ENCODE data around the gene MAST4. TPM values are rescaled to one million over a fixed set of nuclear protein-coding genes. Genes with fewer than 3 reads are reported as not detected.

MAST4 gene
- total and polyA plus RNA-seq, 2 of the 13 experiments (the other 11 are each of a cell fraction or from before 2014, with no cell fraction given): 3.4 to 3.7 TPM

GRCh38 chr5:66603164-66603563, 7.0 kb downstream of the MAST4 start (continued):
- TF ChIP-seq FLYWCH1 (CRISPR knock-in tag; IDR thresholded peaks at IDR 0.05): no peak
- TF ChIP-seq, protein P1, sequence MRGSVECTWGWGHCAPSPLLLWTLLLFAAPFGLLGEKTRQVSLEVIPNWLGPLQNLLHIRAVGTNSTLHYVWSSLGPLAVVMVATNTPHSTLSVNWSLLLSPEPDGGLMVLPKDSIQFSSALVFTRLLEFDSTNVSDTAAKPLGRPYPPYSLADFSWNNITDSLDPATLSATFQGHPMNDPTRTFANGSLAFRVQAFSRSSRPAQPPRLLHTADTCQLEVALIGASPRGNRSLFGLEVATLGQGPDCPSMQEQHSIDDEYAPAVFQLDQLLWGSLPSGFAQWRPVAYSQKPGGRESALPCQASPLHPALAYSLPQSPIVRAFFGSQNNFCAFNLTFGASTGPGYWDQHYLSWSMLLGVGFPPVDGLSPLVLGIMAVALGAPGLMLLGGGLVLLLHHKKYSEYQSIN (CRISPR knock-in tag; IDR thresholded peaks at IDR 0.05; ENCODE audit: borderline replicate concordance): no peak
- no peak for TF ChIP-seq BRCA1 (CRISPR knock-in tag; IDR thresholded peaks at IDR 0.05)
- TF ChIP-seq NCOA5 (CRISPR knock-in tag; IDR thresholded peaks at IDR 0.05): no peak
- TF ChIP-seq MTA3 (CRISPR knock-in tag; IDR thresholded peaks at IDR 0.05): no peak
- TF ChIP-seq, protein P2, sequence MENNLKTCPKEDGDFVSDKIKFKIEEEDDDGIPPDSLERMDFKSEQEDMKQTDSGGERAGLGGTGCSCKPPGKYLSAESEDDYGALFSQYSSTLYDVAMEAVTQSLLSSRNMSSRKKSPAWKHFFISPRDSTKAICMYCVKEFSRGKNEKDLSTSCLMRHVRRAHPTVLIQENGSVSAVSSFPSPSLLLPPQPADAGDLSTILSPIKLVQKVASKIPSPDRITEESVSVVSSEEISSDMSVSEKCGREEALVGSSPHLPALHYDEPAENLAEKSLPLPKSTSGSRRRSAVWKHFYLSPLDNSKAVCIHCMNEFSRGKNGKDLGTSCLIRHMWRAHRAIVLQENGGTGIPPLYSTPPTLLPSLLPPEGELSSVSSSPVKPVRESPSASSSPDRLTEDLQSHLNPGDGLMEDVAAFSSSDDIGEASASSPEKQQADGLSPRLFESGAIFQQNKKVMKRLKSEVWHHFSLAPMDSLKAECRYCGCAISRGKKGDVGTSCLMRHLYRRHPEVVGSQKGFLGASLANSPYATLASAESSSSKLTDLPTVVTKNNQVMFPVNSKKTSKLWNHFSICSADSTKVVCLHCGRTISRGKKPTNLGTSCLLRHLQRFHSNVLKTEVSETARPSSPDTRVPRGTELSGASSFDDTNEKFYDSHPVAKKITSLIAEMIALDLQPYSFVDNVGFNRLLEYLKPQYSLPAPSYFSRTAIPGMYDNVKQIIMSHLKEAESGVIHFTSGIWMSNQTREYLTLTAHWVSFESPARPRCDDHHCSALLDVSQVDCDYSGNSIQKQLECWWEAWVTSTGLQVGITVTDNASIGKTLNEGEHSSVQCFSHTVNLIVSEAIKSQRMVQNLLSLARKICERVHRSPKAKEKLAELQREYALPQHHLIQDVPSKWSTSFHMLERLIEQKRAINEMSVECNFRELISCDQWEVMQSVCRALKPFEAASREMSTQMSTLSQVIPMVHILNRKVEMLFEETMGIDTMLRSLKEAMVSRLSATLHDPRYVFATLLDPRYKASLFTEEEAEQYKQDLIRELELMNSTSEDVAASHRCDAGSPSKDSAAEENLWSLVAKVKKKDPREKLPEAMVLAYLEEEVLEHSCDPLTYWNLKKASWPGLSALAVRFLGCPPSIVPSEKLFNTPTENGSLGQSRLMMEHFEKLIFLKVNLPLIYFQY (CRISPR knock-in tag; IDR thresholded peaks at IDR 0.05; ENCODE audit: borderline replicate concordance): no peak

DNA sequence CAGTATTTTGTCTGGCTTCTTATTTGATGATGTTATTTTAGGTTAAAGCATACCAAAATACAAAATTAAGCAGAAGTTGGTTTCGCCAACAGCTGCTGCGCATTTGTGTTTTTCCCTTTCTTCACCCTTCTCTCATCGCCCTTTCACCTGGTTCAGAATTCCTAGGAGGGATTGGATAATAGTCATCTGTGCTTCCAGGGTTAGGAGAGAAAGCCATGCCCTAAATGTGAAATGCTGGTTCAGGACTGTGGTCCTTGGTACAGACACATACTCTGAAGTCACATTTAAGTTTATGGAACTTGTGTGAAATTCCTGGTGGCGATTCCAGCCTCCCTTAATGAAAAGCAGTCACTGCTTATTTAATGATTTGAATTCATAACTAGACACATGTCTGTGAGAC, 7.7 kb downstream of the MAST4 start:
- in situ Hi-C loops (cut with HindIII; ENCODE audit: extremely low pct_ligation_motif_present, low pct_unique_long_range_greater_than_20kb): no loop called here
- no TSS peak for BruUV-seq (replicated peaks)

More for the DNA sequence above, 7.7 kb downstream of the MAST4 start:
- H4K20me1 ChIP-seq (ENCODE audit: insufficient read depth, low read length): no peaks in the 10 kb centered on the region
- 38% methylated on average over 4 of the region's 4 CpGs for WGBS (ENCODE audit: low lambda C conversion rate)
- no peaks in the 10 kb centered on the region for H3K79me2 ChIP-seq (ENCODE audit: insufficient read depth, low read length)
- H3K36me3 ChIP-seq (replicated peaks in 1 of 2; ENCODE audit: control insufficient read depth in 1 of 2, insufficient read depth in 2 of 2, low read length in 2 of 2): no peaks in the 10 kb centered on the region
- FAIRE-seq: no peak
- no peak for ATAC-seq
- ChIA-PET CTCF (ENCODE audit: low intra/inter-chr PET ratio, low total read pairs) (no interaction called here), POLR2A (no interaction called here)
- TF ChIP-seq FOXO1 (CRISPR knock-in tag; IDR thresholded peaks at IDR 0.05) (no peak), KDM5A (IDR thresholded peaks at IDR 0.05; ENCODE audit: borderline replicate concordance, low read length) (no peak), NFE2L2 (IDR thresholded peaks at IDR 0.05; ENCODE audit: low read length) (no peak), RORA (CRISPR knock-in tag; IDR thresholded peaks at IDR 0.05) (no peak), RFX5 (IDR thresholded peaks at IDR 0.05; ENCODE audit: low read depth, low read length) (no peak), SIX4 (CRISPR knock-in tag; IDR thresholded peaks at IDR 0.05) (no peak), ZNF839 (CRISPR knock-in tag; IDR thresholded peaks at IDR 0.05; ENCODE audit: borderline replicate concordance) (no peak), IRF9 (CRISPR knock-in tag; IDR thresholded peaks at IDR 0.05; ENCODE audit: borderline replicate concordance) (no peak), ZNF777 (CRISPR knock-in tag; IDR thresholded peaks at IDR 0.05) (no peak), ZMYM3 (CRISPR knock-in tag; IDR thresholded peaks at IDR 0.05) (no peak), NPAS2 (CRISPR knock-in tag; IDR thresholded peaks at IDR 0.05; ENCODE audit: borderline replicate concordance) (no peak), ZNF12 (CRISPR knock-in tag; IDR thresholded peaks at IDR 0.05) (no peak), ZNF761 (CRISPR knock-in tag; conservative IDR thresholded peaks at IDR 0.05) (no peak)
- TF ChIP-seq, protein P3, sequence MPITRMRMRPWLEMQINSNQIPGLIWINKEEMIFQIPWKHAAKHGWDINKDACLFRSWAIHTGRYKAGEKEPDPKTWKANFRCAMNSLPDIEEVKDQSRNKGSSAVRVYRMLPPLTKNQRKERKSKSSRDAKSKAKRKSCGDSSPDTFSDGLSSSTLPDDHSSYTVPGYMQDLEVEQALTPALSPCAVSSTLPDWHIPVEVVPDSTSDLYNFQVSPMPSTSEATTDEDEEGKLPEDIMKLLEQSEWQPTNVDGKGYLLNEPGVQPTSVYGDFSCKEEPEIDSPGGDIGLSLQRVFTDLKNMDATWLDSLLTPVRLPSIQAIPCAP (CRISPR knock-in tag; IDR thresholded peaks at IDR 0.05; ENCODE audit: low read depth): no peak
- no peak overlapping the region for H3K27ac ChIP-seq (ENCODE audit: extremely low read length, insufficient read depth, low read length)
- no peak overlapping the region for H3K9ac ChIP-seq (ENCODE audit: insufficient read depth, low read depth, low read length)
- H3K4me3 ChIP-seq (replicated peaks in 1 of 3; ENCODE audit: insufficient read depth in 1 of 3, low read depth in 2 of 3, low read length in 3 of 3): no peak overlapping the region
- H3K9me3 ChIP-seq (ENCODE audit: low read length): no peaks in the 10 kb centered on the region
- intact Hi-C loops (cut with micrococcal nuclease; ENCODE audit: unreplicated experiment): no loop called here
- H3K27me3 ChIP-seq (ENCODE audit: control insufficient read depth in 1 of 2, insufficient read depth in 2 of 2, low read length in 2 of 2): peaks cover 0 to 4% of the 10 kb centered on the region in 2 experiments; a peak in 2 of 5 replicates
- H3K4me1 ChIP-seq (ENCODE audit: insufficient read depth, low read length): no peaks in the 10 kb centered on the region
- no peak overlapping the region for H3K4me2 ChIP-seq (ENCODE audit: low read depth, low read length)
- H2AFZ ChIP-seq (ENCODE audit: low read length): no peak overlapping the region
- DNase-seq (ENCODE audit: low spot score): no peak

Data from HepG2 (cell line).